Thyroid gland (tissue), 4 donors: ENCODE measurements around the gene IL2RG. TPM values are rescaled to one million over a fixed set of nuclear protein-coding genes. Genes with fewer than 3 reads are reported as not detected.
A peak's percentile ranks its signal among the peaks of the same experiment; 100 is the strongest.

Source experiments
- DNase-seq, 2 donors: peaks; one replicate each; pipeline ENCODE4 v3.0.0-alpha.2; 2019
- H3K27ac ChIP-seq, 3 donors: fragments of 200-600 bp; sonication (generic); 1 replicate in 2 of 3; 2 replicates in 1 of 3; pipeline ENCODE4 v1.5.1; 2016 to 2019; ENCODE audit warnings: mild to moderate bottlenecking in 1 of 3, moderate library complexity in 1 of 3
- H3K27me3 ChIP-seq: fragments of 200-600 bp; sonication (generic); one replicate; pipeline ENCODE4 v1.5.1; 2019
- H3K36me3 ChIP-seq, 2 donors: fragments of 200-600 bp; sonication (generic); one replicate each; pipeline ENCODE4 v1.5.1; 2016 to 2019
- H3K4me1 ChIP-seq, 2 donors: fragments of 200-600 bp; sonication (generic); one replicate each; pipeline ENCODE4 v1.5.1; 2017 to 2019
- H3K4me3 ChIP-seq, 3 donors: fragments of 200-600 bp; sonication (generic); replicated peaks in 1 of 3; 1 replicate in 2 of 3; 2 replicates in 1 of 3; pipeline ENCODE4 v1.5.1; 2016; ENCODE audit warnings: mild to moderate bottlenecking in 1 of 3
- H3K9me3 ChIP-seq: fragments of 200-600 bp; sonication (generic); one replicate; pipeline ENCODE4 v1.5.1; 2017
- CTCF ChIP-seq, 6 experiments: fragments of 200-600 bp in 3 of 6; fragments of 450-650 bp in 3 of 6; sonication (generic) in 3 of 6; IDR thresholded peaks; one replicate each; pipeline ENCODE4 v1.5.1; 2016 to 2019; ENCODE audit warnings: antibody characterized with exemption in 6 of 6, mild to moderate bottlenecking in 2 of 6, inconsistent platforms in 1 of 6, moderate library complexity in 1 of 6
- POLR2A ChIP-seq, 2 donors: fragments of 450-650 bp; IDR thresholded peaks; one replicate each; pipeline ENCODE4 v1.6.1; 2017; ENCODE audit warnings: antibody characterized with exemption in 2 of 2, mild to moderate bottlenecking in 2 of 2, moderate library complexity in 1 of 2
- WGBS, 2 donors: methylation state at CpG; one replicate each; pipeline ENCODE4 v1.1.5; 2017; 5-methylcytosine and 5-hydroxymethylcytosine counted together
- intact Hi-C: fragments of 100-400 bp; cut with DNase I; formaldehyde crosslinking; loops from one replicate; pipeline ENCODE4 v1.15.1; 2023
- total RNA-seq, 4 donors: library from RNA; depleted of rRNA; stranded (reverse); fragments of >200 nt; gene quantifications; one replicate each; pipeline ENCODE4 v1.2.3, GENCODE V29; 2016

The IL2RG gene
- total RNA-seq, 4 donors from 2014 or later, result 2.1 to 14.8 (median 4.8) TPM

GRCh38 chrX:71095033-71095432 lies 16.3 kb downstream of the IL2RG start:
- no peaks in the 10 kb centered on the region for H3K27me3 ChIP-seq
- TF ChIP-seq POLR2A (IDR thresholded peaks at IDR 0.05) (no peak), CTCF (IDR thresholded peaks at IDR 0.05) (no peak)
- peaks cover 0 to 5% of the 10 kb centered on the region in 2 donors for H3K4me1 ChIP-seq
- intact Hi-C loops, result no loop called here
- no peaks in the 10 kb centered on the region for H3K36me3 ChIP-seq
- no peak overlapping the region for H3K27ac ChIP-seq
- H3K9me3 ChIP-seq, result no peaks in the 10 kb centered on the region
- H3K4me3 ChIP-seq, result peak overlapping the region in 1 of 3 donors; percentile 43
- 27 to 38% methylated on average over 6 of the region's 6 CpGs for WGBS, 2 donors
- DNase-seq, result no peak

- Histone ChIP-seq H3K27ac (no peak overlapping the region), H3K27me3 (no peaks in the 10 kb centered on the region), H3K4me1 (no peaks in the 10 kb centered on the region), H3K36me3 (no peaks in the 10 kb centered on the region), H3K4me3 (no peak overlapping the region), H3K9me3 (no peaks in the 10 kb centered on the region)
- WGBS, 2 donors, result 85 to 86% methylated on average over 5 of the region's 5 CpGs
- intact Hi-C loops, result no loop called here
- TF ChIP-seq CTCF (IDR thresholded peaks at IDR 0.05) (no peak), POLR2A (IDR thresholded peaks at IDR 0.05) (no peak)
- no peak for DNase-seq
These were observed 20.1 kb downstream of the IL2RG start for GRCh38 chrX:71091263-71091662.

GRCh38 chrX:71085900-71086299 lies 25.5 kb downstream of the IL2RG start:
- Histone ChIP-seq H3K27me3 (no peaks in the 10 kb centered on the region), H3K4me3 (no peak overlapping the region), H3K4me1 (no peaks in the 10 kb centered on the region), H3K27ac (no peak overlapping the region), H3K9me3 (no peaks in the 10 kb centered on the region), H3K36me3 (no peaks in the 10 kb centered on the region)
- 74% methylated on average over 3 to 4 of the region's 4 CpGs for WGBS, 2 donors
- no peak for DNase-seq
- intact Hi-C loops, result no loop called here
- TF ChIP-seq CTCF (IDR thresholded peaks at IDR 0.05) (no peak), POLR2A (IDR thresholded peaks at IDR 0.05) (no peak)

GRCh38 chrX:71082822-71083221 lies 28.6 kb downstream of the IL2RG start:
- H3K36me3 ChIP-seq, result no peaks in the 10 kb centered on the region
- no peaks in the 10 kb centered on the region for H3K9me3 ChIP-seq
- no peak for DNase-seq
- intact Hi-C loops, result no loop called here
- 85 to 86% methylated on average over 4 of the region's 4 CpGs for WGBS, 2 donors
- H3K27ac ChIP-seq, result no peak overlapping the region
- TF ChIP-seq CTCF (IDR thresholded peaks at IDR 0.05) (no peak), POLR2A (IDR thresholded peaks at IDR 0.05) (no peak)
- H3K27me3 ChIP-seq, result no peaks in the 10 kb centered on the region
- no peak overlapping the region for H3K4me3 ChIP-seq
- no peaks in the 10 kb centered on the region for H3K4me1 ChIP-seq

- Histone ChIP-seq H3K4me3 (no peak overlapping the region), H3K9me3 (no peaks in the 10 kb centered on the region), H3K4me1 (no peaks in the 10 kb centered on the region), H3K27me3 (no peaks in the 10 kb centered on the region), H3K27ac (no peak overlapping the region), H3K36me3 (no peaks in the 10 kb centered on the region)
- WGBS, 2 donors, result 80 to 86% methylated on average over 5 of the region's 5 CpGs
- DNase-seq, result no peak
- intact Hi-C loops, result no loop called here
- TF ChIP-seq POLR2A (IDR thresholded peaks at IDR 0.05) (no peak), CTCF (IDR thresholded peaks at IDR 0.05) (no peak)
These were observed 29.2 kb downstream of the IL2RG start for GRCh38 chrX:71082124-71082647.
